GM12878 (cell line): ENCODE data around the gene SH3GL3.

Experiments used
- HDAC6 ChIP-seq: fragments of 200-600 bp; sonication (generic); IDR thresholded peaks from one replicate; pipeline ENCODE4 v1.8.0; 2017; ENCODE audit warnings: antibody characterized with exemption; ENCODE audit not compliant: unreplicated experiment
- POLR2AphosphoS5 ChIP-seq: IDR thresholded peaks from 2 replicates; pipeline ENCODE4 v1.6.1; 2011; ENCODE audit warnings: mild to moderate bottlenecking, low read length, inconsistent platforms
- SIN3A ChIP-seq: IDR thresholded peaks from 2 replicates; pipeline ENCODE4 v1.6.1; 2012; ENCODE audit warnings: low read depth, low read length, improper control_type of control experiment
- ZNF274 ChIP-seq: IDR thresholded peaks from one replicate; pipeline ENCODE4 v1.8.0; 2011; ENCODE audit not compliant: insufficient read length, insufficient read depth
- ZNF622 ChIP-seq: fragments of 450-650 bp; IDR thresholded peaks from 2 replicates; pipeline ENCODE4 v1.6.1; 2017; ENCODE audit warnings: mild to moderate bottlenecking, inconsistent platforms
- TF ChIP-seq, protein P1 (sequence below): IDR thresholded peaks from 2 replicates; pipeline ENCODE4 v1.6.1; 2012; ENCODE audit warnings: low read length, inconsistent platforms

DNA sequence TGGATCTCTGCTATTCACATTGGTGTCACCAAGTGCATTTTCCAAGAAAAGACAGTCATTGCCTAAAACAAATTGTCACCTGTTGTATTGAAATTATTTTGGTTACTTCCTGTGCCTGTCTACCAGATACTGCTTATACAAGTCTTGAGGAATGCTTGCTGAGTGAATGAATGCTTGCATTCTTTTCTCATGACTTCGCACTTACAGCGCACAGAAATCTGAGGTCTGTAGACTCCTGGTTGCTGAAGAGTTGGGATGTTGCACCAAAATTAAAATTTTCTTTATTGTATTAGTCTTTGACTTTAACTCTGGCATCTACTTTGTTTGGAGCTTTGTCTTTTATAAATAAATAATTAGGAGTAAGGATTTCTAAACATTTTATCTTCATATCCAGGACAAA, 28.4 kb downstream of the SH3GL3 start:
- TF ChIP-seq HDAC6, result no peak
- TF ChIP-seq SIN3A, result no peak
- no peak for TF ChIP-seq POLR2AphosphoS5
- TF ChIP-seq, protein P1, sequence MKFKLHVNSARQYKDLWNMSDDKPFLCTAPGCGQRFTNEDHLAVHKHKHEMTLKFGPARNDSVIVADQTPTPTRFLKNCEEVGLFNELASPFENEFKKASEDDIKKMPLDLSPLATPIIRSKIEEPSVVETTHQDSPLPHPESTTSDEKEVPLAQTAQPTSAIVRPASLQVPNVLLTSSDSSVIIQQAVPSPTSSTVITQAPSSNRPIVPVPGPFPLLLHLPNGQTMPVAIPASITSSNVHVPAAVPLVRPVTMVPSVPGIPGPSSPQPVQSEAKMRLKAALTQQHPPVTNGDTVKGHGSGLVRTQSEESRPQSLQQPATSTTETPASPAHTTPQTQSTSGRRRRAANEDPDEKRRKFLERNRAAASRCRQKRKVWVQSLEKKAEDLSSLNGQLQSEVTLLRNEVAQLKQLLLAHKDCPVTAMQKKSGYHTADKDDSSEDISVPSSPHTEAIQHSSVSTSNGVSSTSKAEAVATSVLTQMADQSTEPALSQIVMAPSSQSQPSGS, result no peak
- TF ChIP-seq ZNF274, result no peak
- TF ChIP-seq ZNF622, result no peak
